NB4 (cell line): ENCODE measurements around the gene IBA57.

Experiments
- CTCF ChIP-seq: IDR thresholded peaks from one replicate; pipeline ENCODE4 v1.5.1; 2012; ENCODE audit warnings: low read depth, low read length
- MAX ChIP-seq: IDR thresholded peaks from 2 replicates; pipeline ENCODE4 v1.6.1; 2011; ENCODE audit warnings: low read depth, low read length
- MYC ChIP-seq: IDR thresholded peaks from 2 replicates; pipeline ENCODE4 v1.6.1; 2011; ENCODE audit warnings: low read depth, low read length
- POLR2A ChIP-seq: IDR thresholded peaks from 2 replicates; pipeline ENCODE4 v1.6.1; 2011; ENCODE audit warnings: mild to moderate bottlenecking; ENCODE audit not compliant: insufficient read length; ENCODE audit errors: extremely low read depth

- no peak for TF ChIP-seq CTCF
- TF ChIP-seq POLR2A: no peak
- TF ChIP-seq MYC: no peak
- no peak for TF ChIP-seq MAX
Measured at GRCh38 chr1:228178737-228179684, 13.4 kb downstream of the IBA57 start.
